OCI-LY7 (cell line): Measurements from ENCODE around the gene SLC19A1. TPM values are rescaled to one million over a fixed set of nuclear protein-coding genes. Genes with fewer than 3 reads are reported as not detected.

Experiments used
- BruUV-seq: library from RNA; stranded (reverse); fragments of 400-500 nt; replicated peaks from 2 replicates; lab custom pipeline; 2021; lab: Mats Ljungman, UMichigan
- CTCF ChIA-PET: fragments of 300-600 bp; sonication (Branson Sonifier 250); formaldehyde crosslinking; loops from one replicate; lab custom pipeline; 2022; ENCODE audit warnings: antibody characterized with exemption; ENCODE audit not compliant: unreplicated experiment; lab: Charles Lee
- POLR2A ChIA-PET: fragments of 300-600 bp; sonication (Branson Sonifier 250); formaldehyde crosslinking; loops from one replicate; lab custom pipeline; 2022; ENCODE audit warnings: antibody characterized with exemption; lab: Charles Lee
- DNase-seq: peaks from one replicate; pipeline ENCODE4 v3.0.0-alpha.2; 2015; ENCODE audit warnings: low spot score
- H2AFZ ChIP-seq: fragments of 200-600 bp; sonication (generic), shearing (Covaris generic); 2 replicates; pipeline ENCODE4 v1.6.1; 2014; ENCODE audit warnings: mild to moderate bottlenecking, antibody characterized with exemption, low read length, moderate library complexity
- H3K27ac ChIP-seq: fragments of 200-600 bp; sonication (generic); 2 replicates; pipeline ENCODE4 v1.5.1; 2014; ENCODE audit warnings: mixed run types, low read depth, mild to moderate bottlenecking, moderate library complexity, low read length, inconsistent platforms; ENCODE audit not compliant: poor library complexity, severe bottlenecking
- H3K36me3 ChIP-seq: fragments of 200-600 bp; sonication (generic); 2 replicates; pipeline ENCODE4 v1.6.1; 2014; ENCODE audit warnings: mild to moderate bottlenecking, antibody characterized with exemption, low read length, moderate library complexity, mixed read lengths; ENCODE audit not compliant: insufficient read depth
- H3K4me1 ChIP-seq: fragments of 200-600 bp; sonication (generic); 2 replicates; pipeline ENCODE4 v1.5.1; 2014; ENCODE audit warnings: mild to moderate bottlenecking, low read length; ENCODE audit not compliant: insufficient read depth, poor library complexity, severe bottlenecking
- H3K4me2 ChIP-seq: fragments of 200-600 bp; sonication (generic); 2 replicates; pipeline ENCODE4 v1.6.1; 2014; ENCODE audit warnings: mild to moderate bottlenecking, low read length
- H3K4me3 ChIP-seq: fragments of 200-600 bp; sonication (generic); 2 replicates; pipeline ENCODE4 v1.5.1; 2014; ENCODE audit warnings: mild to moderate bottlenecking, low read depth, low read length; ENCODE audit not compliant: poor library complexity, severe bottlenecking
- H3K79me2 ChIP-seq: fragments of 200-600 bp; sonication (generic); 2 replicates; pipeline ENCODE4 v1.6.1; 2016; ENCODE audit warnings: low read depth, mild to moderate bottlenecking, low read length, moderate library complexity, mixed read lengths; ENCODE audit not compliant: insufficient read depth
- H3K9me2 ChIP-seq: fragments of 200-600 bp; sonication (generic); 2 replicates; pipeline ENCODE4 v1.6.1; 2016; ENCODE audit warnings: mild to moderate bottlenecking, low read length, mixed read lengths; ENCODE audit not compliant: insufficient read depth
- H3K9me3 ChIP-seq: fragments of 200-600 bp; sonication (generic); 2 replicates; pipeline ENCODE4 v1.6.1; 2014; ENCODE audit warnings: mild to moderate bottlenecking, mixed run types, low read length, mixed read lengths
- H4K20me1 ChIP-seq: fragments of 200-600 bp; sonication (generic); 2 replicates; pipeline ENCODE4 v1.6.1; 2014; ENCODE audit warnings: mild to moderate bottlenecking, antibody characterized with exemption, low read length, moderate library complexity, mixed read lengths; ENCODE audit not compliant: insufficient read depth
- CTCF ChIP-seq: fragments of 200-600 bp; sonication (generic); conservative IDR thresholded peaks from 2 replicates; pipeline ENCODE4 v1.5.1; 2014; ENCODE audit warnings: mild to moderate bottlenecking, antibody characterized with exemption, low read length, moderate library complexity, mixed read lengths
- EZH2phosphoT487 ChIP-seq: fragments of 200-600 bp; sonication (generic); IDR thresholded peaks from 2 replicates; pipeline ENCODE4 v1.6.1; 2018; ENCODE audit warnings: low read depth, borderline replicate concordance, mild to moderate bottlenecking, mixed run types, antibody characterized with exemption, low read length, moderate library complexity, mixed read lengths
- intact Hi-C: fragments of 100-400 bp; cut with micrococcal nuclease; formaldehyde crosslinking; loops from one replicate; pipeline ENCODE4 v1.10.0; 2022; ENCODE audit not compliant: unreplicated experiment
- total RNA-seq, 2 experiments: library from RNA; depleted of rRNA in 1 of 2; stranded (reverse); fragments of >200 nt in 1 of 2; shearing (Covaris generic) in 1 of 2; gene quantifications; 2 replicates each; pipeline ENCODE4 v1.2.3, GENCODE V29; 2014 to 2022

The SLC19A1 gene
- total RNA-seq, 2 experiments from 2014 or later: 17.9 to 41.2 TPM

- DNase-seq: no peak
- ChIA-PET POLR2A (no interaction called here), CTCF (no interaction called here)
- TF ChIP-seq CTCF (no peak), EZH2phosphoT487 (no peak)
- no peaks in the 10 kb centered on the region for H3K4me1 ChIP-seq
- H4K20me1 ChIP-seq: no peaks in the 10 kb centered on the region
- H3K9me3 ChIP-seq: no peaks in the 10 kb centered on the region
- H3K4me3 ChIP-seq: peak overlapping the region; percentile 71
- no peak overlapping the region for H3K27ac ChIP-seq
- H2AFZ ChIP-seq: no peak overlapping the region
- H3K9me2 ChIP-seq: no peaks in the 10 kb centered on the region
- intact Hi-C loops: no loop called here
- peaks cover 4% of the 10 kb centered on the region; the same call in 1 of the 2 replicates for H3K36me3 ChIP-seq
- H3K79me2 ChIP-seq: peaks cover 6% of the 10 kb centered on the region; the same call in 1 of the 2 replicates
- no TSS peak for BruUV-seq
- H3K4me2 ChIP-seq: peak overlapping the region; percentile 95
These were observed 2.2 kb downstream of the SLC19A1 start for GRCh38 chr21:45539796-45540600.

- intact Hi-C loops: no loop called here
- no peak for DNase-seq
These were observed 3.0 kb downstream of the SLC19A1 start for GRCh38 chr21:45539046-45539795.

More at GRCh38 chr21:45539046-45539795, 3.0 kb downstream of the SLC19A1 start:
- ChIA-PET POLR2A (no interaction called here), CTCF (no interaction called here)
- Histone ChIP-seq H3K4me3 (no peak overlapping the region), H4K20me1 (no peaks in the 10 kb centered on the region), H3K27ac (no peak overlapping the region), H2AFZ (no peak overlapping the region), H3K36me3 (peaks cover 4% of the 10 kb centered on the region; the same call in 1 of the 2 replicates), H3K4me1 (no peaks in the 10 kb centered on the region), H3K79me2 (peaks cover 6% of the 10 kb centered on the region; the same call in 1 of the 2 replicates), H3K9me3 (no peaks in the 10 kb centered on the region), H3K4me2 (no peak overlapping the region), H3K9me2 (no peaks in the 10 kb centered on the region)
- no TSS peak for BruUV-seq
- TF ChIP-seq EZH2phosphoT487 (no peak), CTCF (no peak)
